Fibroblast of skin of abdomen (primary cell): ENCODE data around the gene TAP2.

Experiments used
- DNase-seq: peaks from one replicate; pipeline ENCODE4 v3.0.0-alpha.2; 2013

Gene TAP2

DNA sequence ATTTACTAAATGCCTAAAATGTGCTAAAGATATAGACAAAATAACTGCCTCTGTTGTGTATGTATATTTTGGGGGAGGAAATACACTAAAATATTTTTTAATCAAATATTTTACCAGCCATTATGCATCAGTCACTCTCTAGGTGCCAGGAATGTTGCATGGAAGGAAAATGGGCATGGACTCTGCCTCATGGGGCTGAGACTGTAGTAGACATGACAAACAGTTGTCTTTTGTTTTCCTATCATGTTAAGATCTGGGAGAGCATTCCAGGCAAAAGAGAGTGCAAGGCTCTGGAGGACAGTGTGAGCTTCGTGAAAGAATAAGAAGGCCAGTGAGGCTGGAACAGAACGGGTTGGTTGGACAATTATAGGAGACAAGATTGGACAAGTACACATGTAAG is 48.2 kb downstream of the TAP2 start:
- DNase-seq = no peak
